Measurements from ENCODE around the gene FAM20C. TPM values are rescaled to one million over a fixed set of nuclear protein-coding genes. Genes with fewer than 3 reads are reported as not detected.

The FAM20C gene
- total RNA-seq, 2 donors from 2014 or later = 37.8 to 62.0 TPM

DNA sequence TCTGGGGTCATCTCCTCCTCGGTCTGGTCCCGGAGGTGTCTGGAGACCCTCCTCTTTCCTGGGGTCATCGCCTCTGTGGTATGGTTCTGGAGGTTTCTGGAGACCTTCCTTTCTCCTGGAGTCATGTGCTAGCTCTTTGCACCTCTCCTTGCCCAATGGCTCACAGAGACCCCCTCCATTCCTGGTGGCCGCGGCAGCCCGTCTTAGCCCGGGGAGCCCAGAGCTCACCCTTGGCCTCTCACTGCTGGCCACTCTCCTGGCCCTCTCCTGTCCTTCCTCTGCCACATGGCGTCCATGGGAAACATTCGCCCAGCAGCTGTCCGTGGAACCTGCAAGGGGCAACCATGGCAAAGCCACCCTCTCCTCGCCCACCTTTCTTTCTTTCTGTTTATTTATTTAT, 77.3 kb downstream of the FAM20C start:
- no peak for DNase-seq (ENCODE audit: low spot score)
- Histone ChIP-seq H3K9me3 (no peaks in the 10 kb centered on the region), H3K36me3 (no peaks in the 10 kb centered on the region), H3K27ac (no peak overlapping the region), H3K4me3 (no peak overlapping the region), H3K27me3 (replicated peaks; ENCODE audit: insufficient read depth) (no peaks in the 10 kb centered on the region), H3K4me1 (replicated peaks) (no peaks in the 10 kb centered on the region)
- WGBS = 89% methylated on average over 11 of the region's 11 CpGs
- TF ChIP-seq POLR2AphosphoS5 (IDR thresholded peaks at IDR 0.05) (no peak), POLR2A (IDR thresholded peaks at IDR 0.05) (no peak)
- TF ChIP-seq, protein P1, sequence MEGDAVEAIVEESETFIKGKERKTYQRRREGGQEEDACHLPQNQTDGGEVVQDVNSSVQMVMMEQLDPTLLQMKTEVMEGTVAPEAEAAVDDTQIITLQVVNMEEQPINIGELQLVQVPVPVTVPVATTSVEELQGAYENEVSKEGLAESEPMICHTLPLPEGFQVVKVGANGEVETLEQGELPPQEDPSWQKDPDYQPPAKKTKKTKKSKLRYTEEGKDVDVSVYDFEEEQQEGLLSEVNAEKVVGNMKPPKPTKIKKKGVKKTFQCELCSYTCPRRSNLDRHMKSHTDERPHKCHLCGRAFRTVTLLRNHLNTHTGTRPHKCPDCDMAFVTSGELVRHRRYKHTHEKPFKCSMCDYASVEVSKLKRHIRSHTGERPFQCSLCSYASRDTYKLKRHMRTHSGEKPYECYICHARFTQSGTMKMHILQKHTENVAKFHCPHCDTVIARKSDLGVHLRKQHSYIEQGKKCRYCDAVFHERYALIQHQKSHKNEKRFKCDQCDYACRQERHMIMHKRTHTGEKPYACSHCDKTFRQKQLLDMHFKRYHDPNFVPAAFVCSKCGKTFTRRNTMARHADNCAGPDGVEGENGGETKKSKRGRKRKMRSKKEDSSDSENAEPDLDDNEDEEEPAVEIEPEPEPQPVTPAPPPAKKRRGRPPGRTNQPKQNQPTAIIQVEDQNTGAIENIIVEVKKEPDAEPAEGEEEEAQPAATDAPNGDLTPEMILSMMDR (IDR thresholded peaks at IDR 0.05) = no peak
- intact Hi-C loops (cut with DNase I) = no loop called here

DNA sequence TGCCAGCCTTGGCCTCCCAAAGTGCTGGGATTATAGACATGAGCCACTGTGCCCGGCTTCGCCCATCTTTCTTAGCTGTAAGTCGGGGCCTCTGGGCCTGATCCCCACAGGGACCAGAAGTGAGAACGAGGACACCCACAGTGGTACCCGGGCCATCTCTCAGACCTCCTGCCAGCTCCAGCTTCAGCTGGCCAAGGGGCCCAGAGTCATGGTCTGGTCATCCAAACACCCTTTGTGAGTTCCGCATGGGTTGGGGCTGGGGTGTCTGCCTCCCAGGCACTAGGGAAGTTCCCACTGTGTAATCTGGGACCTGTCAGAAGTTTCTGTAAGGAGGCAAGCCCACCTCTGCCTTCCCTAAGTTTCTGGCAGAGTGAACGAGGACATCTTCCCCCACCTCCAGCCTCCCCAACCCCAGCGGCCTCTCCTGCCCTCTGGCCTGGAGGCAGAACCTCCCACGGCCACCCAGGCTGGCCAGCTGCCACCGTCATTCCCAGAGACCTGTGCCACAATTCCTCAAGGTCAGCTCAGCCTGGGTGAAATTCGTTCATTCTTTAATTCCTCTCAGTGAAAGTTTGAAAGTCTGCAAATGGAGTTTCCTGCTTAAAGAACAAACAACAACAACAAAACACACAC, 78.1 kb downstream of the FAM20C start:
- WGBS = 82% methylated on average over 11 of the region's 11 CpGs
- TF ChIP-seq, protein P1 (IDR thresholded peaks at IDR 0.05) = no peak
- no peak for TF ChIP-seq POLR2AphosphoS5 (IDR thresholded peaks at IDR 0.05)
- TF ChIP-seq POLR2A (IDR thresholded peaks at IDR 0.05) = no peak
- Histone ChIP-seq H3K4me1 (replicated peaks) (no peaks in the 10 kb centered on the region), H3K27me3 (replicated peaks; ENCODE audit: insufficient read depth) (no peaks in the 10 kb centered on the region), H3K9me3 (no peaks in the 10 kb centered on the region), H3K4me3 (no peak overlapping the region), H3K27ac (no peak overlapping the region), H3K36me3 (no peaks in the 10 kb centered on the region)
- DNase-seq (ENCODE audit: low spot score) = no peak
- intact Hi-C loops (cut with DNase I) = no loop called here

DNA sequence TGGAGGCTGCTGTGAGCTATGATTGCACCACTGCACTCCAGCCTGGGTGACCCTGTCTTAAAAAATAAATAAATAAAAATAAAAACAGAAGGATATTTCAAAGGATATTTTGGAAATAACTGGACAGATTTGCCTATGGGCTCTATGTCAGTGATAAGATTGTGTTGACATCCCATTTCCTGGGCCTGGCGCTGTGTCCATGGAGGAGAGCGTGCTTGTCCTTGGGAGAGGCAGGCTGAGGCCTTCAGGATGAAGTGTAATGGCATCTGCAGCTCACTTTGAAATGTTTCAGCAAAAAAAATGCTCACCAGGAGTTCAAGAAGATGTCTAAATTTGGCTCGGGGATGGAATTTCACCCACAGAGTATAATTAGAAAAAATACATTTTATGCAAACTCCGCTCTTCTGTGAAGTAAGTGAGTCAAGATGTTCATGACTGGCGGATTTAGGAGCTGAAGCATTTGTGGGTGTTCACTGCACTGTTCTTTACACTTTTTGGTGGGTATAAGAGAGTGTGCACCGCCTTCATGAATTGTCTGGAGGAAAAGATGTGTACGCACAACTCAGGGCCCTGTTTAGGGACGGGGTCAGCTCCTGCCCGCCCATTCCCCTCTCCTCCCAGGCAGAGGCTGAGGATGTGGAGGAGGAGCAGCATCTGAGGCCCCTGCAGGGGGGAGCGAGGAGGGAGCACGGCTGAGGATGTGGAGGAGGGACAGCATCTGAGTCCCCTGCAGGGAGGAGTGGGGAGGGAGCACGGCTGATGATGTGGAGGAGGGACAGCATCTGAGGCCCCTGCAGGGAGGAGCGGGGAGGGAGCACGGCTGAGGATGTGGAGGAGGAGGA, 79.1 kb downstream of the FAM20C start:
- WGBS = 83% methylated on average over 14 of the region's 14 CpGs
- no peaks in the 10 kb centered on the region for H3K36me3 ChIP-seq
- H3K4me3 ChIP-seq = no peak overlapping the region
- intact Hi-C loops (cut with DNase I) = no loop called here
- no peaks in the 10 kb centered on the region for H3K27me3 ChIP-seq (replicated peaks; ENCODE audit: insufficient read depth)
- H3K4me1 ChIP-seq (replicated peaks) = no peaks in the 10 kb centered on the region
- TF ChIP-seq, protein P1 (IDR thresholded peaks at IDR 0.05) = no peak
- TF ChIP-seq POLR2AphosphoS5 (IDR thresholded peaks at IDR 0.05) (no peak), POLR2A (IDR thresholded peaks at IDR 0.05) (no peak)
- no peak for DNase-seq (ENCODE audit: low spot score)
- H3K9me3 ChIP-seq = no peaks in the 10 kb centered on the region
- H3K27ac ChIP-seq = no peak overlapping the region

DNA sequence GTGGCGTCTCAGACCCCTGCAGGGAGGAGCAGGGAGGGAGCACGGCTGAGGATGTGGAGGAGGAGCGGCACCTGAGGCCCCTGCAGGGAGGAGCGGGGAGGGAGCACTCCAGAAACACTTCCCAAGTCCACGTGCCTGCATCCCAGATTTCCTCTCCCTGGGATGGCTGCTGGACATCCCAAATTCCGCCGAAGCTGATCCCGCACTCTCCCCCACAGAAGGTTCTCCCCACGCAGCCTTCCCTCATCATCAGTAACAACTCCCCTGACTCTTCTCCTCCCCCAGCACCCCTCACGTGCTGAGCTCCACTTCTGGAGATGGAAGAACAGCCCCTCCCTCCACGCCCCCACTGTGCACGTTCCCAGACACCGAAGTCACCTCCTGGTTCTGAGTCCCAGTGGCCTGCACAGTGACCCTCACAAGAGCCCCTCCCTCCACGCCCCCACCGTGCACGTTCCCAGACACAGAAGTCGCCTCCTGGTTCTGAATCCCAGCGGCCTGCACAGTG, 79.8 kb downstream of the FAM20C start:
- Histone ChIP-seq H3K4me1 (replicated peaks) (no peaks in the 10 kb centered on the region), H3K4me3 (no peak overlapping the region), H3K27me3 (replicated peaks; ENCODE audit: insufficient read depth) (no peaks in the 10 kb centered on the region), H3K36me3 (no peaks in the 10 kb centered on the region), H3K9me3 (no peaks in the 10 kb centered on the region), H3K27ac (no peak overlapping the region)
- WGBS = 87% methylated on average over 18 of the region's 18 CpGs
- DNase-seq (ENCODE audit: low spot score) = no peak
- intact Hi-C loops (cut with DNase I) = no loop called here
- TF ChIP-seq POLR2A (IDR thresholded peaks at IDR 0.05) = no peak
- TF ChIP-seq, protein P1 (IDR thresholded peaks at IDR 0.05) = no peak
- TF ChIP-seq POLR2AphosphoS5 (IDR thresholded peaks at IDR 0.05) = no peak

Measured in prostate gland (tissue), 2 donors.